Activated CD4-positive, alpha-beta T cell treated with anti-CD3 and anti-CD28 coated beads, Interleukin-2, amount 50 U/mL, for 1 hour (primary cell): ENCODE measurements around the gene LIG3.
"Not testable (repeated sequence)": the region's sequence is repeated elsewhere in the genome, so short reads cannot be mapped to it uniquely, and the experiment has no call there.

Experiments
- DNase-seq: peaks from one replicate; pipeline ENCODE4 v3.0.0-alpha.2; 2020

Gene LIG3

GRCh38 chr17:34980353-34980680 is at the start of gene LIG3:
Gene LIG3, plus strand, starts transcription at chr17:34980512. Its CDS starts 2,494 bp downstream, at chr17:34983006.
- DNase-seq: peak; percentile 92

DNA sequence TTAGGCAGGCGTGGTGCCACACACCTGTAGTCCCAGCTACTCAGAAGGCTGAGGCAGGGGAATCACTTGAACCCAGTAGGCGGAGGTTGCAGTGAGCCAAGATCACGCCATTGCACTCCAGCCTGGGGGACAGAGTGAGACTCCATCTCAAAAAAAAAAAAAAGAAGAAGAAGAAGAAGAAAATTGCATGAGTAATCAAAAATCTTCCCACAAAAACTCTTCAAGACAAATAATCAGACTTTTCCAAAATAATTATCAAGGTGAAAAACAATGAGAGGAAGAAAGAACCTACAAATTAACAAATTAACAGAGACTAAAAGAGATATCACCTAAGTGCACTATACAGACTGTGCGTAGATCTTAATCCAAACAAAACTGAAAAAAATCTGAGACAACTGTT is 29.5 kb upstream of the LIG3 start:
- not testable (repeated sequence) for DNase-seq

DNA sequence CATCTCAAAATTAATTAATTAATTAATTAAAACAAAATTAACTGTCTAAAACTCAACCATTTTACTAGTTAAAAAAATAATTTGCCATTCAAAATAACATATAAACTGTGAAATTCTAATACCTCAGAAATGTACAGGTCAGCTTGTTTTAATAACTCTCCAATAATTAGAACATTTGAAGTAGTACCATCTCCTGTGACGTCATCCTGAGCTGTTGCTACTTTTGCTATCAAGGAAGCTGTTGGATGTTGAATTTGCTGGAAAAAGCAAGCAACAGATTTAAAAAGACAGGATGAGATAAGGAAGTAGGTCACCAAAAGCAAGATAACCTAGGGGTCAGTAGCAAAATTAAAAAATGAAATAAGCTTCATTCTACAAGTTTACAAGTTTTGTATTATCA is 21.9 kb upstream of the LIG3 start:
- no peak for DNase-seq

GRCh38 chr17:34961093-34961911 is 19.0 kb upstream of the LIG3 start, which contains the start of the genes CCT6B and ZNF830:
Gene CCT6B, minus strand, starts transcription at chr17:34961460. Its CDS starts 67 bp downstream, at chr17:34961393.
Gene ZNF830, plus strand, starts transcription at chr17:34961540. Its CDS starts 27 bp downstream, at chr17:34961567.
- DNase-seq: peak; percentile 87

DNA sequence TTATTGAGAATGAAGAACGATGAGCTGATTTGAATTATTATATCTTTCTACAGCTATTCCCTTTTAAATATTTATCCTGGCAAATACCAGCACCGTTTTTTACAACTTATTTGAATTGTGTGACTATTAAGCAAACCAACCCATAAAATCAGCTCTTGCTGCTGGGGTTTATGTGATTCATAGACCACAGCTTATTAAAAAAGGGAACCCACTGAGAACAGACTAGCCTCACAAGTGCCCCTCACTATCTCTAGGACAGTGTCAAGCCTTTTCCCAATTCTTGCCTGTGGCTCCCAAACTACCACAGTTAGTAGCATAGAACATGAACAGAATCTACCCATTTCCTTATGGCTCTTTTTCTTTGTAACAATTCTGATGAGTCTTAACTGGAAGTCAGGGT is 6.1 kb upstream of the LIG3 start:
- DNase-seq: no peak

DNA sequence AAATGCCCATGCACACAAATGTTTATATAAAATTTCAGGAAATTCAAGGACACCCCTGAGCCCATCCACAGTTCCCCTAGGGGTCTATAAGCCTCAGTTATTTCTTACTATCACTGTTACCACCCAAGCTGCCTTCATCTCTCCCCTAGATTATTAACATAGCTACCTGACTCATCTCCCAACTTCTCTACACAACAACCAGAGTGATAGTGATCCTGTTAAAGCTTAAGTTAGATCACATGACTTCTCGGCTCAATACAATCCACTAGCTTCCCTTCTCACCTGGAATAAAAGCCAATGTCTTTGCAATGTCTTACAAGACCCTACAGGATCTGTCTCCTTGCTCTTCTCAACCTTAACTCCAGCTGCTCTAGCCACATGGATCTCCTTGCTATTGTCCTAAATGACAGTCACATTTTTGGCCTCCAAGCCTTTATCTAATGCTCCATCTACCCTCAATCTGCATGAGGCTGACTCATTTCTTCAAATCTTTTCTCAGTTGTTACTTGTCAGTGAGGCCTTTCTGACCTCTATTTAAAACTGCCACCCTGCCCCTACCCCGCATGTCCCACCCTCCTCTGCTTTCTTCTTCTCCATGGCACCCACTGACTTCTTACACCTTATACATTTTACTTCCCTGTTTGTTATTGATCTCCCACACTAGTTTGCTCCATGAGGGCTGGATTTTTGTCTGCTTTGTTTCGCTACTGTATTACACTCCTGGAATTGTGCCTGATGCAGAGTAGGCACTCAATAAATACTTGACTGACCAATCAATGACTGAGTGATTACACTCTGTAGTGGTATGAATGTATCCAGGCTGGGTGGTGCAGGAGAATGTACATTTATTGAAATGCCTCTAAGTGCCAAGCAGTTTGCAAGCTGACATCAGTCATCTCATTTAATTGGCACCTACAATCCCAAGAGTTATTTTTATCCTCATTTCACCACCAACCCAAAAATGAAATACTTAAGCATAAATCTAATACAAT is 5.2 kb upstream of the LIG3 start:
- DNase-seq: no peak

DNA sequence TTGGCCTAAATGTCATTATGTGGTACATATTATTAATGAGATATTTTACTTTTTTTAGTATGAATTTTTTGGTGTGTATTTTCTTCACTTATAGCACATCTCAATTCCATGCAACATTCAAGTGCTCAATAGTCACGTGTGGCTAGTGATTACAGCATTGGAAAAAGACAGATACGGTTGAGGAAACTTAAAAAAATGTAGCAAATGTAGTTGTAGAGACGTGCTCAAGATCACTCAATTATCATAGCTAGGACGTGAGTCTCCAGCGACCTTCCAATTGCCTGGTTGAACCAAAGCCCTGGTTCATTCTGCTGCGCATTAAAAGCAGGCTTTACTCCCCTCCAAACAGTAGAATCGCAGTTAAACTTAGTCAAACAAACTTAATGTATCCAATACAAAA is 1.2 kb upstream of the LIG3 start:
- no peak for DNase-seq

- no peak for DNase-seq
Observed at GRCh38 chr17:34979650-34980352, 511 bp upstream of the LIG3 start.

DNA sequence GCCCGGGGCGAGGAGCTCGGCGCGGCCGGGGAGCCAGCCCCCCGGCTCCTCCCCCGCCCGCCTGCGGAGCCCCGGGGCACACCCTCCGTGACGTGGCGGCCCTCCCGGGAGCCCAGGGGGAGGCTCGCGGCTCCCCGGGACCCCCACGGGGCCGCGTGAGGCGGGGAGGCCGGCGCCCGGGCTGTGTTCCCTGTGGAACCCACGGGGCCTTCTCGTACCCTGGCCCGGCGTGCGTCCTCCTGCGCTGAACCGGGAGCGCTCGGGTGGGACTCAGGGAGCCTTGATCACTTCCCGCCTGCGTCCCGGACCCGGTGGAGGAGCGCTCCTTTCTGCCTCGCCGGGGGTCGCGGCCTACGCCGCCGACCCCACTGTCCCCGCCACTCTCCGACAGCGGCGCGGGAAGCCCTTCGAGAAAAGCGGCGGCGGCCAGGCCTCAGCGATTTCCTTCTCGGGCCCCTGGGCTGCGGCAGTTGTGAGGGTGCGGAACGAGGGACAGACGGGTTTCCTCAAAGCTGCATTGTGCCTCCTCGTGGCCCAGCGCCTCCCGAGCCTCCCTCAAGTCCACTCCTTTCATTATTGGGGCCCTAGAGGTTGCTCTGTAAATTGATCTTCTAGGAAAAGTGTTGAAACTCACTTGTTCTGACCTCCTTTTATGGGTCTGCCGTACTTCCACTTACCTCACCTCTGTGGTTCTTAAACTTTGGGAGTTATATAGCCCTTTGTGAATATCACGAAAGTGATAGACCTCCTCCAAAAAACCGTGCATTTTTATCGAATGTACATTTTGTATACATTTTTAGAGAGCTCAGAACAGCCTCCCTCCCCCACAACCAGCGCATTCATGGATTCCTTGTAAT is 597 bp downstream of the LIG3 start:
- DNase-seq: peak; percentile 53

DNA sequence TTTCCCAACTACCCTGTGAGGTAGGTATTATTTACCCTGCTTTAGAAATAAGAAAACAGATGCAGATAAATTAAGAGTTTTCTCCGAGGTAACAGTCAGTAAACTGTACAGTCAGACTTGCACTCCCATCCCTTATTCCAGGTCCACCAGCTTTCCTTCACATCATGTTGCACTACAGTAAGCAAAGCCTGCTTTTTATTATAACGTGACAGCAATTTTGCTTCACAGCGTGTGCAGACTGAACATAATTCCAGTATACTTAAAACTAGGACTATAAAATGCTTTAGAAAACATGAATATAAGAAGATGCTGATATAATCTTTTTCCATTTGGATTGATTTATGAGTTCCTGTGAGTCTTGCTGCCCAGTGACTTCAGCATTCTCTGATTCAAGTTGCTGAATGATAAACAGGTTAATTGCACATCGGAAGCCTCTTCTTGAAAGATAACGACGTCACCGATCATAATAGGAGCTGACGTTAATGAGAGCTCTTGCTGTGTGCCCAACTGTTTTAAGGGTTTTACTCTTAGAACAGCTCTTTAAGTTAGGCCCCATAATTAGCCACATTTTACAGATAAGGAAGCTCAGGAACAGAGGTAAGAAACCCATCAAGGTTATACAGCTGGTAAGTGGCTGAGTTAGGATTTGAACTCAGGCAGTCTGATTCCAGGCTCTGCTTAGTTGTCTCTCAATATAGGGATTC is 1.4 kb downstream of the LIG3 start:
- DNase-seq: no peak

GRCh38 chr17:34987232-34987631 is 6.9 kb downstream of the LIG3 start:
- DNase-seq: no peak

- DNase-seq: no peak
Observed at GRCh38 chr17:34988644-34989043, 8.3 kb downstream of the LIG3 start.

- no peak for DNase-seq
Observed at GRCh38 chr17:34989473-34989872, 9.2 kb downstream of the LIG3 start.

- DNase-seq: no peak
Observed at GRCh38 chr17:34990921-34991365, 10.6 kb downstream of the LIG3 start.

DNA sequence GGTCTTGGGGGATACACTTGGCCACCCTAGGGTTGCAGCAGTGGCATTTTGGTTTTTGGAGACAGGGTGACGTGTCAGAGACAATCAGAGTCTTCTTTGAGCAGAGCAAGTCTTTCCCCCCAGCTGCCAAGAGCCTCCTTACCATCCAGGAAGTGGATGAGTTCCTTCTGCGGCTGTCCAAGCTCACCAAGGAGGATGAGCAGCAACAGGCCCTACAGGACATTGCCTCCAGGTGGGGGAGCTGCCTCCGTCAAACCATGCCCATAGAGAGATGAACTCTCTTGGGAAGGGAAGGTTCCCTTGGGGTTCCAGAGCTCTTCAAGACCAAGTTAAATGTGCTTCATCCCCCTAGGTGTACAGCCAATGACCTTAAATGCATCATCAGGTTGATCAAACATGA is 11.3 kb downstream of the LIG3 start:
- DNase-seq: no peak

GRCh38 chr17:34993031-34993430 is 12.7 kb downstream of the LIG3 start:
- no peak for DNase-seq

DNA sequence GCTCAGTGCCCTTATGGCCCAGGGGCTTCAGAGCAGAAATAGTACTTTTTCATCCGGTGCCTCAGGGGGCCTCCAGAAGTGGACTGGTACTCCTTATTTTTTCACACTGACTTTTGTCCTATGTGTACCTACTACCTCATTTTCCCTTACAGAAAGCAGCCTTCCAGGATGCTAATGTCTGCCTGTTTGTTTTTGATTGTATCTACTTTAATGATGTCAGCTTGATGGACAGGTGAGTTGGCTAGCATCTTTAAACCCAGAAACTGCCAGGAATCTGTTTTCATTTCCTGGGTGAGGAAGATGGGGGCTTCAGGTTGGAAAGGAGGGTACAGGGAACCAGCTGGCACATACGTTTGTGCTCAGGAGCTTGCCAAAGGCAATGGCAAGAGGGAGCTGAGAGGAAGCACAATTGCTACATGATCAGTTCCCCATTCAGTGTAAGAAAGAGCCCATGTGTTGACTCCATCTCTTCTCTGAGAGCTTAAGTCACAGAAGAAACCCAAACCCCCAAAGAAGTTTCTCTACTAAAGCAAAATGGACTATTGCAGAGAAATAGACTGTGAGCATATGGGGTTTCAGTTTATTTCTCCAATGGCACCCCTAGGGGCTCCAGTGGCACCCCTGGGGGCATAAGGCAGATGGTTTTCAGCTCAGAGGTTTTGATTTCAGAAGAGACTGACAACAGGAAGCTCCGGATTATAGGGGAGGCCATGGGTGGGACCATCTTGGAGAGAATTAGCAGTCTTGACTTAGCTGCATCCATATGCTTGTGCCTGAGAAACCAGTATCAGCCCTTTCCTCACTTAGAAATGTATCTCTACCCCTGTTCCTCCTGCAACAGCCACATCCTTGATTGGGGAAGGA is 16.3 kb downstream of the LIG3 start:
- DNase-seq: no peak

- DNase-seq: no peak
Observed at GRCh38 chr17:34997355-34997862, 17.1 kb downstream of the LIG3 start.

DNA sequence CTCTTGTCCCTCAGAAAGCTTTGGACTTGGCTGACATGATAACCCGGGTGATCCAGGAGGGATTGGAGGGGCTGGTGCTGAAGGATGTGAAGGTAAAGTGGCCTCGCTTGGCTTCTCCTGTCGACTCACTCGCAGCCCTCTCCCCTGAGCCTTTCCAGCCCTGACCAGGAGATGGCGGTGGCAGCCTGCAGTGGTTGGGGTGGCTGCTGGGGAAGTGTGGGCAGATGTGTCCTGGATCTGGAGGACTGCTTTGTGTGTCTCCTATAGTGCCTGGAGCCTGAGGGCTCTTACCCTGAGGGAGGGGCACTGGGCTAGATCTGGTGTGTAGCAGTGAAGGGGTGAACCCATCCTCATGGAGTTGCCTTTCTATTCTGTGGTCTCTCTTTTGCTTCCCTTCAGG is 17.9 kb downstream of the LIG3 start:
- DNase-seq: peak; percentile 80

GRCh38 chr17:34999456-34999855 is 19.1 kb downstream of the LIG3 start:
- no peak for DNase-seq
